ENCODE measurements around the gene NRIP1. TPM values are rescaled to one million over a fixed set of nuclear protein-coding genes. Genes with fewer than 3 reads are reported as not detected.

The NRIP1 gene
- total and polyA plus RNA-seq, 9 of the 15 experiments (the other 6 are each of a cell fraction or from before 2014, with no cell fraction given): 4.3 to 42.8 (median 19.6) TPM

DNA sequence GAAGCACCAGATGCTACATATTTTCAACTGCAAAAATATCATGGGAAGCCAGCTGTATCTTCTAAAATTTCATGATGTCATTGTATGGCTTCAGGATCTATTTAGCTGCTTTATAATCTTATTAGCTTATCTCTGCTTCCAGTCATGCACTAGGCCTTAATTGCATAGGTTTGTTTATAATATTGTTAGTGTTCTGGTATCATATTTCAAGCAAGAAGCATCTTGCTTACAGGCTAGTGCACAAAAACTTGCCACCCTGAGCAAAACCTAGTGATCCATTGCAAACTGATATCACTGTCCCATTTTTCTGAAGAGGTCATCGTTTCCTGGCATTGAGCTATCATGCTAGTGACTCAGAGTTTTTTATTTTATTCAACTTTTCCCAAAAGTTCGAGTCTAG, 15.7 kb upstream of the NRIP1 start:
- DNase-seq (ENCODE audit: extremely low read depth in 1 of 4, low spot score in 3 of 4) (no peak), ATAC-seq (no peak), FAIRE-seq (no peak)
- Histone ChIP-seq H4K20me1 (replicated peaks; ENCODE audit: control insufficient read depth, insufficient read depth, low read length) (no peaks in the 10 kb centered on the region), H3K27me3 (ENCODE audit: control insufficient read depth in 2 of 2, insufficient read depth in 2 of 2, low read length in 2 of 2) (no peaks in the 10 kb centered on the region), H3K4me2 (ENCODE audit: insufficient read depth, low read length) (no peak overlapping the region), H3K79me2 (ENCODE audit: control insufficient read depth, insufficient read depth, low read length) (no peaks in the 10 kb centered on the region), H3K27ac (ENCODE audit: extremely low read depth, low read depth, low read length) (no peak overlapping the region), H2AFZ (ENCODE audit: low read depth, low read length) (no peak overlapping the region), H3K4me3 (no peak overlapping the region), H3K4me1 (replicated peaks in 1 of 2; ENCODE audit: control insufficient read depth in 2 of 2, insufficient read depth in 2 of 2, low read length in 2 of 2) (no peaks in the 10 kb centered on the region; a peak in 1 of 5 replicates), H3K36me3 (ENCODE audit: control insufficient read depth, insufficient read depth, low read length) (no peaks in the 10 kb centered on the region), H3K9me1 (ENCODE audit: control insufficient read depth, insufficient read depth, low read length) (no peaks in the 10 kb centered on the region), H3K9me3 (replicated peaks; ENCODE audit: control insufficient read depth, insufficient read depth, low read depth, low read length) (no peaks in the 10 kb centered on the region), H3K9ac (ENCODE audit: insufficient read depth in 1 of 2, low read depth in 2 of 2, low read length in 2 of 2) (no peak overlapping the region)
- in situ Hi-C loops (cut with MboI) (no loop called here), intact Hi-C loops (cut with micrococcal nuclease) (no loop called here)
- TF ChIP-seq EP300 (IDR thresholded peaks at IDR 0.05; ENCODE audit: low read length): no peak
- no peak for TF ChIP-seq ZNF354B (CRISPR knock-in tag; IDR thresholded peaks at IDR 0.05)
- TF ChIP-seq MEF2D (tag; conservative IDR thresholded peaks at IDR 0.05; ENCODE audit: low read depth): no peak
- no peak for TF ChIP-seq MEIS2 (IDR thresholded peaks at IDR 0.05; ENCODE audit: partially characterized antibody)
- ChIA-PET CTCF (ENCODE audit: low intra/inter-chr PET ratio) (no interaction called here), POLR2A (interaction anchor here (1.4 kb wide), 1 partner anchor 14 kb away, joined by 3 read pairs; no protein-coding TSS in a partner anchor)
- BruUV-seq (replicated peaks): no TSS peak
- 0% methylated on average over 2 of the region's 2 CpGs for WGBS (ENCODE audit: insufficient coverage, low coverage, missing lambda C conversion rate)

DNA sequence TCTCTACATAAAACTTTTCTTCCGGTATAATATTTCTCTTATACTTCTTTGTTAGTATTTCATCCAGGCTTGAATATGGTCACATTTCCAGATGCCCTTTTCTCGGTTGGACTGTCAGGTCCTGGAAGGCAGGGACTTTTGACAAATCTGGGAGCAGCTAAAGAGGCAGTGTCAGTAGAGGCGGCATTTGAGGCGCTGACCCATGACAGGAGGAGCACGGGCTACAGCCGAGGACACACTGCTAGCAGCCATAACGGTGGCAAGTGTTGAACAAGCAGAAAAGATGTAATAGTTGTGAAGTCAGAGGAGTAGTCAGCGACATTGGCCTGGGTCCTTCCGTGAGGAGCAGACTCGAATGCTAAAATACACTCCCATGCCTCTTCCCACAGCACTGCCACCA, 14.5 kb upstream of the NRIP1 start:
- H3K27me3 ChIP-seq (ENCODE audit: control insufficient read depth in 2 of 2, insufficient read depth in 2 of 2, low read length in 2 of 2): no peaks in the 10 kb centered on the region
- no peaks in the 10 kb centered on the region for H3K36me3 ChIP-seq (ENCODE audit: control insufficient read depth, insufficient read depth, low read length)
- BruUV-seq (replicated peaks): no TSS peak
- H3K27ac ChIP-seq (ENCODE audit: extremely low read depth, low read depth, low read length): no peak overlapping the region
- H3K79me2 ChIP-seq (ENCODE audit: control insufficient read depth, insufficient read depth, low read length): no peaks in the 10 kb centered on the region
- 20% methylated on average over 8 of the region's 10 CpGs for WGBS (ENCODE audit: insufficient coverage, low coverage, missing lambda C conversion rate)
- POLR2A ChIA-PET: no interaction called here
- CTCF ChIA-PET (ENCODE audit: low intra/inter-chr PET ratio): no interaction called here
- no peaks in the 10 kb centered on the region for H4K20me1 ChIP-seq (replicated peaks; ENCODE audit: control insufficient read depth, insufficient read depth, low read length)
- DNase-seq (ENCODE audit: extremely low read depth in 1 of 4, low spot score in 3 of 4) (no peak), ATAC-seq (no peak), FAIRE-seq (no peak)
- no peaks in the 10 kb centered on the region for H3K9me1 ChIP-seq (ENCODE audit: control insufficient read depth, insufficient read depth, low read length)
- in situ Hi-C loops (cut with MboI): no loop called here
- no peak overlapping the region for H3K9ac ChIP-seq (ENCODE audit: insufficient read depth in 1 of 2, low read depth in 2 of 2, low read length in 2 of 2)
- no peaks in the 10 kb centered on the region for H3K9me3 ChIP-seq (replicated peaks; ENCODE audit: control insufficient read depth, insufficient read depth, low read depth, low read length)
- no peaks in the 10 kb centered on the region; a peak in 1 of 5 replicates for H3K4me1 ChIP-seq (replicated peaks in 1 of 2; ENCODE audit: control insufficient read depth in 2 of 2, insufficient read depth in 2 of 2, low read length in 2 of 2)
- H2AFZ ChIP-seq (ENCODE audit: low read depth, low read length): peak overlapping the region; percentile 36; the same call in 1 of the 2 replicates
- intact Hi-C loops (cut with micrococcal nuclease): no loop called here
- no peak overlapping the region for H3K4me3 ChIP-seq
- H3K4me2 ChIP-seq (ENCODE audit: insufficient read depth, low read length): no peak overlapping the region
- TF ChIP-seq MTA2 (IDR thresholded peaks at IDR 0.05; ENCODE audit: low read depth): no peak
- TF ChIP-seq, protein P1, sequence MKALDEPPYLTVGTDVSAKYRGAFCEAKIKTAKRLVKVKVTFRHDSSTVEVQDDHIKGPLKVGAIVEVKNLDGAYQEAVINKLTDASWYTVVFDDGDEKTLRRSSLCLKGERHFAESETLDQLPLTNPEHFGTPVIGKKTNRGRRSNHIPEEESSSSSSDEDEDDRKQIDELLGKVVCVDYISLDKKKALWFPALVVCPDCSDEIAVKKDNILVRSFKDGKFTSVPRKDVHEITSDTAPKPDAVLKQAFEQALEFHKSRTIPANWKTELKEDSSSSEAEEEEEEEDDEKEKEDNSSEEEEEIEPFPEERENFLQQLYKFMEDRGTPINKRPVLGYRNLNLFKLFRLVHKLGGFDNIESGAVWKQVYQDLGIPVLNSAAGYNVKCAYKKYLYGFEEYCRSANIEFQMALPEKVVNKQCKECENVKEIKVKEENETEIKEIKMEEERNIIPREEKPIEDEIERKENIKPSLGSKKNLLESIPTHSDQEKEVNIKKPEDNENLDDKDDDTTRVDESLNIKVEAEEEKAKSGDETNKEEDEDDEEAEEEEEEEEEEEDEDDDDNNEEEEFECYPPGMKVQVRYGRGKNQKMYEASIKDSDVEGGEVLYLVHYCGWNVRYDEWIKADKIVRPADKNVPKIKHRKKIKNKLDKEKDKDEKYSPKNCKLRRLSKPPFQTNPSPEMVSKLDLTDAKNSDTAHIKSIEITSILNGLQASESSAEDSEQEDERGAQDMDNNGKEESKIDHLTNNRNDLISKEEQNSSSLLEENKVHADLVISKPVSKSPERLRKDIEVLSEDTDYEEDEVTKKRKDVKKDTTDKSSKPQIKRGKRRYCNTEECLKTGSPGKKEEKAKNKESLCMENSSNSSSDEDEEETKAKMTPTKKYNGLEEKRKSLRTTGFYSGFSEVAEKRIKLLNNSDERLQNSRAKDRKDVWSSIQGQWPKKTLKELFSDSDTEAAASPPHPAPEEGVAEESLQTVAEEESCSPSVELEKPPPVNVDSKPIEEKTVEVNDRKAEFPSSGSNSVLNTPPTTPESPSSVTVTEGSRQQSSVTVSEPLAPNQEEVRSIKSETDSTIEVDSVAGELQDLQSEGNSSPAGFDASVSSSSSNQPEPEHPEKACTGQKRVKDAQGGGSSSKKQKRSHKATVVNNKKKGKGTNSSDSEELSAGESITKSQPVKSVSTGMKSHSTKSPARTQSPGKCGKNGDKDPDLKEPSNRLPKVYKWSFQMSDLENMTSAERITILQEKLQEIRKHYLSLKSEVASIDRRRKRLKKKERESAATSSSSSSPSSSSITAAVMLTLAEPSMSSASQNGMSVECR (CRISPR knock-in tag; IDR thresholded peaks at IDR 0.05): no peak
- TF ChIP-seq SLC30A9 (CRISPR knock-in tag; IDR thresholded peaks at IDR 0.05): no peak
- TF ChIP-seq PML (IDR thresholded peaks at IDR 0.05; ENCODE audit: low read length): no peak
- no peak for TF ChIP-seq ZNF146 (CRISPR knock-in tag; IDR thresholded peaks at IDR 0.05; ENCODE audit: unreplicated experiment)
- TF ChIP-seq NFE2L1 (tag; IDR thresholded peaks at IDR 0.05; ENCODE audit: borderline replicate concordance, low read depth): no peak
- TF ChIP-seq ZNF311 (CRISPR knock-in tag; IDR thresholded peaks at IDR 0.05): no peak
- TF ChIP-seq, protein P2, sequence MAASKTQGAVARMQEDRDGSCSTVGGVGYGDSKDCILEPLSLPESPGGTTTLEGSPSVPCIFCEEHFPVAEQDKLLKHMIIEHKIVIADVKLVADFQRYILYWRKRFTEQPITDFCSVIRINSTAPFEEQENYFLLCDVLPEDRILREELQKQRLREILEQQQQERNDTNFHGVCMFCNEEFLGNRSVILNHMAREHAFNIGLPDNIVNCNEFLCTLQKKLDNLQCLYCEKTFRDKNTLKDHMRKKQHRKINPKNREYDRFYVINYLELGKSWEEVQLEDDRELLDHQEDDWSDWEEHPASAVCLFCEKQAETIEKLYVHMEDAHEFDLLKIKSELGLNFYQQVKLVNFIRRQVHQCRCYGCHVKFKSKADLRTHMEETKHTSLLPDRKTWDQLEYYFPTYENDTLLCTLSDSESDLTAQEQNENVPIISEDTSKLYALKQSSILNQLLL (CRISPR knock-in tag; IDR thresholded peaks at IDR 0.05; ENCODE audit: borderline replicate concordance): no peak

All from K562 (cell line).